GM12873 (cell line): ENCODE measurements around the gene AKAP13.

ENCODE experiments used
- CTCF ChIP-seq: IDR thresholded peaks from 2 replicates; pipeline ENCODE4 v1.5.1; 2012; ENCODE audit warnings: low read depth, mild to moderate bottlenecking, moderate library complexity, low read length, control low read depth; ENCODE audit not compliant: insufficient read depth; ENCODE audit errors: missing control alignments

AKAP13 gene

GRCh38 chr15:85397151-85397550 lies 16.7 kb downstream of the AKAP13 start:
- TF ChIP-seq CTCF = no peak

- TF ChIP-seq CTCF = no peak
Observed at GRCh38 chr15:85397926-85398325, 17.5 kb downstream of the AKAP13 start.

DNA sequence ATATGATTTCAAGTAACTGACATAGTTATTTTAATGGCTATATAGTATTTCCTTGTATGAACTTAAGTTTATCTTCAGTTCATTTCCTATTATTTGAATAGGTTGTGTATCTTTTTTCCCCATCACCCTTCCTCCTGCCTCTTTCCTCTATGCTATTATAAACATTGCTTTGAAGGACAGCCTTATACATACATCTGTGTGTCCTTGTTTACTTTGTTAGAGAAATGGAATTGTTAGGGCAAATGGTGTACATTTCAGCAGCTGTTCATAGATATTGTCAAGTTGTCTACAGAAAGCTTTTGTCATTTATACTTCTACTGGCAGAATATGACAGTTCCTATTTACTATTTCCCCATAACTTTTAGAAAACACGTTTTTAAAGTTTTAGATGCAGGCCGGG lies 18.4 kb downstream of the AKAP13 start:
- no peak for TF ChIP-seq CTCF

DNA sequence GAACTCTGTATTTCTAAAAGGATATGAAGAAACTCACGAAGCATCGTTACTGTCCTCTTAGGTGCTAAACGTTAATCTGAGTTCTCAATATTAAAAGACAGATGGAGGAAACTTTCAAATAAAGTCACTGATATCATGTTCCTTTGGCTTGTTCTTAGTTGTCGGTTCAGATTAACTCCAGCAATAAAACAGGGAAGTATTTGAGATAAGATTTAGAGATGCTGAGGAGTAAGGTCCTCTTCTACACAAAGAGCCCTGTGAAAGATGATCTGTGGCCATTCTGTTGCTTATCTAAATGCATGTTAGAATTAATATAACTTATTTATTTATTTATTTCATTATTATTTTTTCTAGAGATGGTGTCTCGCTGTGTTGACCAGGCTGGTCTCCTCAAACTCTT lies 19.2 kb downstream of the AKAP13 start:
- no peak for TF ChIP-seq CTCF

- no peak for TF ChIP-seq CTCF
Observed at GRCh38 chr15:85400606-85401005, 20.2 kb downstream of the AKAP13 start.

- no peak for TF ChIP-seq CTCF
Observed at GRCh38 chr15:85401108-85401774, 20.8 kb downstream of the AKAP13 start.

- TF ChIP-seq CTCF = no peak
Observed at GRCh38 chr15:85402195-85402881, 21.9 kb downstream of the AKAP13 start.
